Ecto neural progenitor cell (in vitro differentiated cells): Measurements from ENCODE around the gene YPEL2.
"Not testable (repeated sequence)": the region's sequence is repeated elsewhere in the genome, so short reads cannot be mapped to it uniquely, and the experiment has no call there.

Source experiments
- DNase-seq: peaks from one replicate; pipeline ENCODE4 v3.0.0-alpha.2; 2018; ENCODE audit warnings: low spot score

The YPEL2 gene

GRCh38 chr17:59331129-59331928 lies at the start of gene YPEL2:
TSS of gene YPEL2 (plus strand) at chr17:59331655. CDS start at chr17:59353410, 21,755 bp downstream.
- peak; percentile 100 for DNase-seq

- no peak for DNase-seq
Measured at GRCh38 chr17:59284317-59284716, 47.1 kb upstream of the YPEL2 start.

GRCh38 chr17:59287452-59287851 lies 44.0 kb upstream of the YPEL2 start:
- no peak for DNase-seq

GRCh38 chr17:59287891-59288290 lies 43.6 kb upstream of the YPEL2 start:
- DNase-seq, result no peak

GRCh38 chr17:59289981-59290301 lies 41.5 kb upstream of the YPEL2 start:
- no peak for DNase-seq

- DNase-seq, result not testable (repeated sequence)
Measured at GRCh38 chr17:59290302-59290998, 41.0 kb upstream of the YPEL2 start.

- DNase-seq, result no peak
Measured at GRCh38 chr17:59292174-59292523, 39.3 kb upstream of the YPEL2 start.

GRCh38 chr17:59296190-59296589 lies 35.3 kb upstream of the YPEL2 start:
- no peak for DNase-seq

- DNase-seq, result no peak
Measured at GRCh38 chr17:59298521-59298920, 32.9 kb upstream of the YPEL2 start.

- DNase-seq, result no peak
Measured at GRCh38 chr17:59299400-59300092, 31.9 kb upstream of the YPEL2 start.

GRCh38 chr17:59300941-59301340 lies 30.5 kb upstream of the YPEL2 start:
- no peak for DNase-seq

GRCh38 chr17:59304811-59305210 lies 26.6 kb upstream of the YPEL2 start:
- no peak for DNase-seq

- no peak for DNase-seq
Measured at GRCh38 chr17:59310263-59310920, 21.1 kb upstream of the YPEL2 start.

GRCh38 chr17:59311051-59311468 lies 20.4 kb upstream of the YPEL2 start:
- peak; percentile 58 for DNase-seq

GRCh38 chr17:59311521-59311920 lies 19.9 kb upstream of the YPEL2 start:
- not testable (repeated sequence) for DNase-seq

- DNase-seq, result no peak
Measured at GRCh38 chr17:59315866-59316265, 15.6 kb upstream of the YPEL2 start.

- DNase-seq, result no peak
Measured at GRCh38 chr17:59327121-59327980, 4.1 kb upstream of the YPEL2 start.

- DNase-seq, result no peak
Measured at GRCh38 chr17:59327981-59328290, 3.5 kb upstream of the YPEL2 start.

GRCh38 chr17:59328601-59329000 lies 2.9 kb upstream of the YPEL2 start:
- DNase-seq, result peak; percentile 54

- DNase-seq, result peak; percentile 84
Measured at GRCh38 chr17:59329176-59330052, 2.0 kb upstream of the YPEL2 start.
